GM19372 (cell line): Measurements from ENCODE around the gene CEP19.

Source experiments
- ATAC-seq: cut with Tn5 transposase; IDR thresholded peaks from one replicate; pipeline ENCODE4 v1.9.1; 2021; ENCODE audit warnings: mild to moderate bottlenecking, low read depth, moderate library complexity; ENCODE audit not compliant: unreplicated experiment

The CEP19 gene

DNA sequence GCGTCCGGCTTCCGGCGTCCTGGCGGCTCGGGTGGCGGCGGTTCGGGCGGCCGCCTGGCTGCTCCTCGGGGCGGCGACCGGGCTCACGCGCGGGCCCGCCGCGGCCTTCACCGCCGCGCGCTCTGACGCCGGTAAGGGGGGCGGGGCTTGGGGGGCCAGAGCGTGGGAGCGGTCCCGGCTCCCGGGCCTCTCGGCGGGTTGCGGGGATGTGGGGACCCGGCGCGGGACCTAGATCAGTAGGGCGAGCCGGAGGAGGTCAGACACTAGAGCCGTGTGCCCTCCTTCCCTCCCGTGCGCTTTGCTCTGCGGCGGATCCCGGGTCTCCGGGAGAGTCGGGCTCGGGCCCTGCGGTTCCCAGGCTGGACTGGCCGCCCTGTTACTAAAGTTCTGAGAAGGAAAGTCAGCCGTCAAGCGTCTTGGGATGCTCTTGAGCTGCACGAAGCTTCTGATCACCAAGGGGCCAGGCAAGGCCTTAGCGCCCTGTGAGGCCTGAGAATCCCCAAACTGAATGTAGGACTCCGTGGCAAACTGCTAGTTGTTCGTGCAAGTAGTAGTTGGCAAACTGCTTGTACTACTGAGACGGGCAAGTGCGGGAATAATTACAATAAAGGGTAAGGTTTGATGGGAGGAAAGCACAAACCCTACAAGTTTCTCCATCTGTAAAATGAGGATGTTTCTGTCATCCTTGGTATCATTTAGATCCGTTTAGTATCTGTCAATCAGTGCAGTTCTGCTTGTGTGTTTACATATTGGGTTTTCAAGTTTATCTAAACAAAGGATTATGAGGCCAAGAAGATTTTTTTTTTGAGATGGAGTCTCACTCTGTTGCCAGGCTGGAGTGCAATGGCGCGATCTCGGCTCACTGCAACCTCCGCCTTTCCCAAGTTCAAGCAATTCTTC, 714 bp upstream of the CEP19 start:
- ATAC-seq: peak; percentile 52

DNA sequence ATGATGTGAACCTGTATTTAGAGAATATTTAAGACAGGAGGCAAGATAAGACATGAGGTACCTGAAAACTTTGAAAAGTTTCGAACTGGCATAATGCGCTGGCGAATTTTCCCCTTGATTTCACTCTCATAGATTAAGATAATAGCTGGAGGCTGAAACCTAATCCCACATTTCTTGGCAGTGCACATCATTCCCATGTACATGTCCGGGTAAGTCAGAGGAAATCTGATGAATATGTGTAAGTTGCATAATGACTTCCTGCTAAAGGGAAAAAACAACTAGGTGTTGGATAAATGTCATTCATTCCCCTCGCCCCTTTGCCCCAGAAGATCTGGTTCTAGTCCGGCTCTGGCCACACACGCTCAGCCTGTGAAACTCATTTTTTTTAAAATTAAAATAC, 3.6 kb downstream of the CEP19 start:
- no peak for ATAC-seq

DNA sequence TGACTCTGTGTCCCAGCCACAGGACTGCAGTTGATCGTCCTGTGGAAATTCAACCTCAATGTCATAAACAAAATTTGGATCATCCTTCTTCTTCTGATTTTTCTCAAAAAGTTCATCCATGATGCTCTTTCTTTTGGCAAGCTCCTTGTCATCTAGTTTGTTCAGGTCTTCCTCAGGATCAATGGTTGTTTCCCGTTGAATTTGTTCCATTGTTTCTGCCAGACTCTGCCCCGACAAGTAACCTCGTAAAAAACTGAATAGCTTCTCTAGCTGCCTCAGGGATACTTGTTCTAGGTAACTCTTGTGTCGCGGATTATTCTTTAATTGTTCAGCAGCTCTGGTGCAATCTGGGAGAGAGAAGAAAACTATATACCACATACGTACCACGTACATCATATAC, 4.5 kb downstream of the CEP19 start:
- no peak for ATAC-seq

- no peak for ATAC-seq
These were observed 5.3 kb downstream of the CEP19 start for GRCh38 chr3:196706731-196707130.

- ATAC-seq: no peak
These were observed 5.7 kb downstream of the CEP19 start for GRCh38 chr3:196706327-196706726.

GRCh38 chr3:196700801-196701200, 11.2 kb downstream of the CEP19 start:
- ATAC-seq: no peak

DNA sequence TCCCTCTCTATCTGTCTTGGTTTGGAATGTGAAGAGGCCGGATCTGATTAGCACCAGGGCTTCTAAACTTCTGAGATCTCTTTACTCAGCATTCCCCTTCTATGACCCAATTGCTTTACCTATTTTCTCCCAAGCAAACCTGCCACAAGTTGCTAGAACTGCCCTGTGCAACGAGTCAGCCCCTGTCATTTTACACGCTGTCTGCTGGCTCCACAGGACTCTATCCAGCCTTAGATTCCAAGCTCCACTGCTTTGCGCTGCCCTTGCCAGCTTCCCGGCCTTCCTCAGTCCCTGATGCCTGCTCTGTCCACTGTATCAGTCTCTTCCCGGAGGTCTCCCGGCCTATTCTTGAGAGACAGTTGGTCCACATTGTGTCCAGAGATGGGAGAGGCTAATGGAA, 12.3 kb downstream of the CEP19 start:
- no peak for ATAC-seq

DNA sequence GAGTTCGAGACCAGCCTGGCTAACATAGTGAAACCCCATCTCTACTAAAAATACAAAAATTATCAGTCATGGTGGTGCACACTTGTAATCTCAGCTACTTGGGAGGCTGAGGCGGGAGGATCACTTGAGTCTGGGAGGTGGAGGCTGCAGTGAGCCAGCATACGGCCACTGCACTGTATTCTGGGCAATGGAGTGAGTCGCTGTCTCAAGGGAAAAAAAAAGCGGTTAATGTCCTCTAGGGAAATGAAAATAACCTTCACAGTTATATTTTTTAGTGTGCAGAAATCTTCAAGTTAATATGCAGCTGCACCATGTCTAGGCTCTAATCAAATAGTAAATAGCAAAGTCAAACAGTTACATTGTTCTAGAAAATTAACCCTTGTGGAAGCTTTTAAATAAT, 14.8 kb downstream of the CEP19 start:
- no peak for ATAC-seq

DNA sequence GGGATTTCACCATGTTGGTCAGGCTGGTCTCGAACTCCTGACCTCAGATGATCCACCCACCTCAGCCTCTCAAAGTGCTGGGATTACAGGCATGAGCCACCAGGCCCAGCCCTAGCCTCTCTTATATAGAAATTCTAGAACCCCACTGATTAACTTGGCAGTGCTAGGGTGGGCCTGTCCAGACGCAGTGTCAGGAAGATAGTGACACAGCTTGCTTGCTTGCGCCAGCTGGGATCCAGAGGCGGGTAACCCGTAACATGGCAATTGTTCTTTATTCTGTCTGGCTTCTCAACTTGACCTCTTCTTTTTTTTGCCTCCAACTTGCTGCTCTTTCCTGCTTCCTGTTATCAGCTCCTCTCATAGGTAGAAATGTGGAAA, 16.2 kb downstream of the CEP19 start:
- no peak for ATAC-seq

GRCh38 chr3:196694941-196695848, 16.9 kb downstream of the CEP19 start:
- ATAC-seq: no peak

DNA sequence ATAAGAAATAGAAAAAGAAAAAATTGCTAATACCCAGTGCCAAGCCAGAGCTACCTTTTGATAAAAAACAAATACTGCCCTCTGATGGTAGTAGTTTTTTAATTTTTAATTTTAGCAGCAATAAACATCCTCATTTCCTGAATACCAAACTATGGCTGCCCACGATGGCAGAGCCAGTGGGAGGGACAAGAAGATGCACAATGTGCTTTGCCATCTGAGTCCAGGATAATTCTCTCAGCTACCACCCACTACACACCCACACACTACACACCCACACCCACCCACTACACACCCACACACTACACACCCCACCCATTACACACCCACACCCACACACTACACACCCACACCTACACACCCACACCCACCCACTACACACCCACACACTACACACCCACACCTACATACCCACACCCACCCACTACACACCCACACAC, 17.8 kb downstream of the CEP19 start:
- no peak for ATAC-seq

- no peak for ATAC-seq
These were observed 20.7 kb downstream of the CEP19 start for GRCh38 chr3:196691386-196691785.

DNA sequence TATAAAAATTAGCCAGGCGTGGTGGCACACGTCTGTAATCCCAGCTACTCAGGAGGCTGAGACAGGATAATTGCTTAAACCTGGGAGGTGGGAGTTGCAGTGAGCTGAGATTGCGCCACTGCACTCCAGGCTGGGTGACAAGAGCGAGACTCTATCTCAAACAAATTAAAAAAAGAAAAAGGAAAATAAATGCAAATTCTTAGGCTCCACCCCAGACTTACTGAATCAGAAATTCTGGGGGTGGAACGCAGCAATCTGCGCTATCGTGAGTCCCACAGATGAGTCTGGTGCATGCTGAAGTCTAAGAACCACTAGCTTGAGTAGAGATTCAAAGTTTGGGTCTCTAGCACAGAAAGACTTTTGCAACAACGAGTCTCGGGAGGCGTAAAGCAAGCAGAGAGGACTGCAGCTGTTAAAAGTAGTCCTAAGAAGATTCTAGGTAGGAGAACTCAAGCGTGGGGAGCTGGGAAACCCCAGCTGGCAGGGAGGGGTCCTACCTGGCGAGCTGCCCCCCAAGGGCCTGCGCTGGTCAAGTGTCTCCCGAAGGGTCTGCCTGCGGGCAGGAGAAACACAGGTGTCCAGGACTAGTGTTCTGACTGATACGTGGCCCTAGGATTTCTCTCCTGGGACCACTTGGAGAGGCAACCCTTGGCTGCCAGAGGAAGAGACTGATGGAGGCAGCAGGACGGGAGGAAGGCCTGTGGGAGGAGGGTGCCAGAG, 21.9 kb downstream of the CEP19 start:
- no peak for ATAC-seq

GRCh38 chr3:196688349-196688748, 23.7 kb downstream of the CEP19 start:
- no peak for ATAC-seq

GRCh38 chr3:196686436-196686835, 25.6 kb downstream of the CEP19 start:
- ATAC-seq: no peak

- peak; percentile 90 for ATAC-seq
These were observed 27.3 kb downstream of the CEP19 start for GRCh38 chr3:196684548-196685407.

GRCh38 chr3:196677931-196678330, 34.1 kb downstream of the CEP19 start:
- ATAC-seq: no peak

GRCh38 chr3:196677353-196677752, 34.7 kb downstream of the CEP19 start:
- ATAC-seq: no peak

DNA sequence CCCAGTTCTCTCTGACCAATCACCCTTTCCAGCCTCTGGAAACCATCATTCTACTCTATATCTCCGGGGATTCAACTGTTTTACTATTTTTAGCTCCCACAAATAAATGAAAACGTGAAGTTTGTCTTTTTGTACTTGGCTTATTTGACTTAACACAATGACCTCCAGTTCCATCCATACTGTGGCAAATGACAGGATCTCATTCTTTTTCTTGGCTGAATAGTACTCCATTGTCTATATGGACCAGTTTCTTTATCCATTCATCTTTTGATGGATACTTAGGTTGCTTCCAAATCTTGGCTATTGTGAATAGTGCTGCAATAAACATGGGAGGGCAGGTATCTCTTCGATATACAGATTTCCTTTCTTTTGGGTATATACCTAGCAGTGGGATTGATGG, 38.4 kb downstream of the CEP19 start:
- no peak for ATAC-seq

- ATAC-seq: no peak
These were observed 41.7 kb downstream of the CEP19 start for GRCh38 chr3:196670339-196670738.
